Smooth muscle cell (in vitro differentiated cells): ENCODE data around the gene ADO. TPM values are rescaled to one million over a fixed set of nuclear protein-coding genes. Genes with fewer than 3 reads are reported as not detected.

Experiments used
- DNase-seq: peaks from one replicate; lab custom pipeline; 2025; ENCODE audit not compliant: unreplicated experiment; lab: John Stamatoyannopoulos, UW
- H2AFZ ChIP-seq: fragments of 200-600 bp; sonication (generic); 2 replicates; pipeline ENCODE4 v1.6.0; 2016; ENCODE audit warnings: antibody characterized with exemption, low read depth, mild to moderate bottlenecking
- H3F3A ChIP-seq: fragments of 200-600 bp; sonication (generic); 2 replicates; pipeline ENCODE4 v1.6.0; 2017; ENCODE audit warnings: antibody characterized with exemption, low read depth
- H3K27ac ChIP-seq: fragments of 200-600 bp; sonication (generic); 2 replicates; pipeline ENCODE4 v1.5.1; 2016; ENCODE audit warnings: low read depth, mild to moderate bottlenecking
- H3K27me3 ChIP-seq: fragments of 200-600 bp; sonication (generic); 2 replicates; pipeline ENCODE4 v1.6.1; 2016; ENCODE audit warnings: low read depth, mild to moderate bottlenecking
- H3K36me3 ChIP-seq: fragments of 200-600 bp; sonication (generic); 2 replicates; pipeline ENCODE4 v1.5.1; 2016; ENCODE audit warnings: low read depth
- H3K4me1 ChIP-seq: fragments of 200-600 bp; sonication (generic); 2 replicates; pipeline ENCODE4 v1.5.1; 2016; ENCODE audit warnings: low read depth
- H3K4me2 ChIP-seq: fragments of 200-600 bp; sonication (generic); 2 replicates; pipeline ENCODE4 v1.6.0; 2016; ENCODE audit warnings: mild to moderate bottlenecking
- H3K4me3 ChIP-seq: fragments of 200-600 bp; sonication (generic); 2 replicates; pipeline ENCODE4 v1.5.1; 2016; ENCODE audit warnings: mild to moderate bottlenecking
- H3K79me2 ChIP-seq: fragments of 200-600 bp; sonication (generic); 2 replicates; pipeline ENCODE4 v1.6.0; 2016; ENCODE audit warnings: low read depth, mild to moderate bottlenecking
- H3K9ac ChIP-seq: fragments of 200-600 bp; sonication (generic); 2 replicates; pipeline ENCODE4 v1.6.0; 2016; ENCODE audit warnings: low read depth
- H3K9me3 ChIP-seq: fragments of 200-600 bp; sonication (generic); replicated peaks from 2 replicates; pipeline ENCODE4 v1.5.1; 2016; ENCODE audit warnings: low read depth
- H4K20me1 ChIP-seq: fragments of 200-600 bp; sonication (generic); 2 replicates; pipeline ENCODE4 v1.6.0; 2016; ENCODE audit warnings: low read depth
- CTCF ChIP-seq: fragments of 200-600 bp; sonication (generic); IDR thresholded peaks from 2 replicates; pipeline ENCODE4 v1.5.1; 2017; ENCODE audit warnings: borderline replicate concordance, mild to moderate bottlenecking, antibody characterized with exemption; ENCODE audit not compliant: insufficient read depth, poor library complexity, severe bottlenecking
- WGBS: methylation state at CpG from one replicate; pipeline ENCODE4 v1.1.7; 2016; ENCODE audit warnings: low lambda C conversion rate; 5-methylcytosine and 5-hydroxymethylcytosine counted together
- polyA plus RNA-seq: library from polyadenylated mRNA; unstranded; fragments of >200 nt; fragmentation: Nextera tagmentation; extraction: Ambion mirVana; gene quantifications from 2 replicates; pipeline ENCODE4 v1.2.1, GENCODE V29; 2016
- total RNA-seq: library from RNA; depleted of rRNA; stranded (reverse); fragments of >200 nt; gene quantifications from 2 replicates; pipeline ENCODE4 v1.2.3, GENCODE V29; 2014

ADO gene
- total and polyA plus RNA-seq, 2 experiments from 2014 or later: 11.9 to 32.4 TPM

- DNase-seq: no peak
- peaks cover 4% of the 10 kb centered on the region for H3F3A ChIP-seq
- H3K9ac ChIP-seq: peak overlapping the region; percentile 31
- H3K79me2 ChIP-seq: peaks cover 51% of the 10 kb centered on the region
- H3K4me2 ChIP-seq: peak overlapping the region; percentile 92
- 16% methylated on average over 1 of the region's 1 CpG for WGBS
- no peaks in the 10 kb centered on the region for H3K9me3 ChIP-seq
- no peak for TF ChIP-seq CTCF
- peak overlapping the region; percentile 75 for H3K4me3 ChIP-seq
- H2AFZ ChIP-seq: no peak overlapping the region
- H4K20me1 ChIP-seq: peaks cover 53% of the 10 kb centered on the region
- H3K27ac ChIP-seq: peak overlapping the region; percentile 99
- H3K4me1 ChIP-seq: peaks cover 32% of the 10 kb centered on the region
- no peaks in the 10 kb centered on the region for H3K27me3 ChIP-seq
- H3K36me3 ChIP-seq: no peaks in the 10 kb centered on the region
Measured at GRCh38 chr10:62806251-62806650, 1.7 kb downstream of the ADO start.

GRCh38 chr10:62810156-62810902 is 5.8 kb downstream of the ADO start:
- H4K20me1 ChIP-seq: peaks cover 94% of the 10 kb centered on the region
- H3K9ac ChIP-seq: no peak overlapping the region
- H3K4me1 ChIP-seq: peaks cover 25% of the 10 kb centered on the region
- peak overlapping the region; percentile 87 for H3K4me2 ChIP-seq
- H3K27me3 ChIP-seq: no peaks in the 10 kb centered on the region
- no peak for DNase-seq
- H3K27ac ChIP-seq: peak overlapping the region; percentile 54
- H3F3A ChIP-seq: peaks cover 4% of the 10 kb centered on the region
- H3K36me3 ChIP-seq: no peaks in the 10 kb centered on the region
- H2AFZ ChIP-seq: no peak overlapping the region
- H3K4me3 ChIP-seq: no peak overlapping the region
- no peak for TF ChIP-seq CTCF
- H3K79me2 ChIP-seq: peaks cover 71% of the 10 kb centered on the region
- 72% methylated on average over 8 of the region's 8 CpGs for WGBS
- no peaks in the 10 kb centered on the region for H3K9me3 ChIP-seq

GRCh38 chr10:62811159-62811875 is 6.8 kb downstream of the ADO start:
- no peak for DNase-seq
- no peaks in the 10 kb centered on the region for H3K27me3 ChIP-seq
- no peaks in the 10 kb centered on the region for H3K9me3 ChIP-seq
- H4K20me1 ChIP-seq: peaks cover 98% of the 10 kb centered on the region
- no peak for TF ChIP-seq CTCF
- H3K9ac ChIP-seq: no peak overlapping the region
- 46% methylated on average over 10 of the region's 10 CpGs for WGBS
- H3K79me2 ChIP-seq: peaks cover 70% of the 10 kb centered on the region
- H3K4me1 ChIP-seq: peaks cover 21% of the 10 kb centered on the region
- peak overlapping the region; percentile 87 for H3K4me2 ChIP-seq
- no peak overlapping the region for H3K4me3 ChIP-seq
- peak overlapping the region; percentile 54 for H3K27ac ChIP-seq
- peaks cover 4% of the 10 kb centered on the region for H3F3A ChIP-seq
- no peaks in the 10 kb centered on the region for H3K36me3 ChIP-seq
- H2AFZ ChIP-seq: no peak overlapping the region
